SKM-1 (cell line): ENCODE measurements around the gene ARNT2.

Experiments used
- DNase-seq: peaks from one replicate; lab custom pipeline; 2025; ENCODE audit not compliant: unreplicated experiment; lab: John Stamatoyannopoulos, UW

Gene ARNT2

DNA sequence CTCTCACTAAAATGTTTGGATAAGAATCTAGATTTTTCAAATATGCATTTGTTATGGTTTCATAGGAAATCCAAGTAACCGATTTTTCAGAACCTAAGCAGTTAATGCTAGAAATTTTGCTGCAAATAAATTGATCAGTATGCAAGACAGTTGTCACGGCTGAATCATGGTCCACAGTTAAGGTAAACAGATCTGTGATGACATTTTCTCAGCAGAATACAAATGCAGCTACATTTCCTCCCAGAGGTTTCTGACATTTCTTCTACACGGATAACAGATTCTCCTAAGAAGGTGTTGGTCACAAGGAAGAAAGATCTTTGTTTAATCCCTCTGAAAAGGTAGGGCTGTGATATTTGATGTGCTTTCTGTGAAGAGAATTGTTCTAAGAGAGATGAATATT lies 36.9 kb downstream of the ARNT2 start:
- DNase-seq: no peak

GRCh38 chr15:80441714-80442113 lies 37.5 kb downstream of the ARNT2 start:
- no peak for DNase-seq

DNA sequence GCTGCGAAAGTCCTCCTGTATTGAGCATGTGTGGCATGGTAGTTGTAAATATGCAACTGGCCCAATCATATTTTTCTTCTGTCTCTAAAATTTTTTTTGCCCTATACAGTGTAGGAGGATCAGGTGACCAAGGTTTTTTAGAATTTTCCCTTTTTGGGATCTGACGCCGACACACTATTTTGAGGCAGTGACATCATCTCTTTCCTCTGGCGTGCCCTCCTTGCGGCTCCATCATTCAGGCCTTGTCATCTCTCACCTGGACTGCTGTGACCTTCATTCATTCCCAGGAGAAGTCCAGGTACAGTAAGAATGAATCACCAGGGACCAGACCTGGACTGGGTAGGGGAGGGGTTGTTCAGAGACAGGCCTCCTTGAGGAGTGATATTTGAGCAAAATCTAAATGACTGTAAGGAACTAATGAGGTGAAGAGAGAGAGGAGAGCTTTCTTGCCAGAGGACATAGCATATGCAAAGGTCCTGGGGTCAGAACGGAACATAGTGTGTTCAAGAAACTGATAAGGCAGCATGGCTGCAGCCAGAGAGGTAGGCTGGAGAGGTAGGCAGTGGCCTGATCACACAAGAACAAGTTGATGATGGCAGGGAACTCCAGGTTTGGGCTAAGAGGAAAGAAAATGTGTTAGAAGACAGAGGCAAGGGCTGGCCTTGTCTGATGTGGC lies 38.7 kb downstream of the ARNT2 start:
- no peak for DNase-seq

GRCh38 chr15:80444680-80445251 lies 40.6 kb downstream of the ARNT2 start:
- no peak for DNase-seq

GRCh38 chr15:80445300-80446041 lies 41.3 kb downstream of the ARNT2 start:
- DNase-seq: no peak

- no peak for DNase-seq
Measured at GRCh38 chr15:80447077-80447476, 42.9 kb downstream of the ARNT2 start.

DNA sequence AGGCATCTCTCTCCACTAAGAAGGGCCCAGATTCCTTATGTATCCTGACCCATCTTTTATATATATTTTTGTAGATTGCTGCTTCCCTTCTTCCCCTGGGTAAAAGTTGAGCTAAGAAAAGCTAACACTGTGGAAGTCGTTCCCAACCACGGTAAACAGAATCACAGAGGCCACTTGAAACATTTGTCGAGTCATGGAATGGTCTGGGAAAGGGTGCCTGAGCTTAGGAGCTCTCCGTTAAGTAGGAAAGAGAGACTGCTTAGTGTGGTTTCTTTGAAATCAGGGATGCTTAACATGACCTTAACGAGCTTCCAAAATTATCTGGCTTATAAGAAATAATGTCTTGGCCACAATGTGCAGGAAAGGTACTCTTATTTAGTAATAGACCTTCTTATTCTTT lies 45.6 kb downstream of the ARNT2 start:
- DNase-seq: no peak

DNA sequence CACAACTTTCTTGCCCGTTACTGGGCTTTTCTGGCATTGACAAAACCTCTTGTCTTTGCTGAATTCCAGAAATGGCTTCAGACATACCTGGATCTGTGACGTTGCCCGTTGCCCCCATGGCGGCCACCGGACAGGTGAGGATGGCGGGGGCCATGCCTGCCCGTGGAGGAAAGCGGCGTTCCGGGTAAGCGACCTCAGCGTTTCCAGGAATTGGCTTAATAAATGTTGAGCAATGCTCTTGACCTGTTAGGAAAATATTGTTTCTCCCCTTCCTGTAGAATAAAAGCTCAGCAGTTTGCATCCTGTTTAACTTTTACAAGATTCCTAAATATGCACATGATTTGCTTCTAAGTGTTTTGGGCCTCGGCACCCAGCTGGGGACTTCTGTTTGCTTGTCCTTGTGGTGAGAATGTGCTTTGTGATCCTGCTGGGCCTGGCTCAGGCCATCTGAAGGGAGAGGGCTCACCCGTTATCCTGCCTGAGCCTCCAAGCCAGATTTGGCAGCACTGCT lies 46.7 kb downstream of the ARNT2 start:
- DNase-seq: no peak

DNA sequence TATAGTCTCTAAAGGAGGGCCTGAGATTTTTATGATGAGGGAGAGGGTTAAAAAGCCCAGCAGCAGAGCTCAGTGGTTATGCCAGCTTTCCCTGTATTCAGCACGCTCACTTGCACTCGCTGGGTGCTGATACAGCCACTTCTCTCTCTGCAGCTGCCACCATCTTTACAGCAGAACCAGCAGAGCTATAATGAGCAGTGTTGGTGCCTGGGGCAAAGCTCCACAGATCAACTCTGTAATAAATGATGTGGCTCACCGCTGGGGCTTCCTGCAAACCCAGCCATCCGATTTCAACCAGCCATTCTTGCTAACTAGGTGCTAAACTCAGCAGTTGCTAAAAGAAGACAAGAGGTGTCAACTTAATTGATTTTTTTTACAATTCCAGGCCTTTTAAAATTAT lies 48.0 kb downstream of the ARNT2 start:
- no peak for DNase-seq

- DNase-seq: no peak
Measured at GRCh38 chr15:80455051-80455648, 51.0 kb downstream of the ARNT2 start.

GRCh38 chr15:80455668-80456442 lies 51.7 kb downstream of the ARNT2 start:
- DNase-seq: peak; percentile 17

DNA sequence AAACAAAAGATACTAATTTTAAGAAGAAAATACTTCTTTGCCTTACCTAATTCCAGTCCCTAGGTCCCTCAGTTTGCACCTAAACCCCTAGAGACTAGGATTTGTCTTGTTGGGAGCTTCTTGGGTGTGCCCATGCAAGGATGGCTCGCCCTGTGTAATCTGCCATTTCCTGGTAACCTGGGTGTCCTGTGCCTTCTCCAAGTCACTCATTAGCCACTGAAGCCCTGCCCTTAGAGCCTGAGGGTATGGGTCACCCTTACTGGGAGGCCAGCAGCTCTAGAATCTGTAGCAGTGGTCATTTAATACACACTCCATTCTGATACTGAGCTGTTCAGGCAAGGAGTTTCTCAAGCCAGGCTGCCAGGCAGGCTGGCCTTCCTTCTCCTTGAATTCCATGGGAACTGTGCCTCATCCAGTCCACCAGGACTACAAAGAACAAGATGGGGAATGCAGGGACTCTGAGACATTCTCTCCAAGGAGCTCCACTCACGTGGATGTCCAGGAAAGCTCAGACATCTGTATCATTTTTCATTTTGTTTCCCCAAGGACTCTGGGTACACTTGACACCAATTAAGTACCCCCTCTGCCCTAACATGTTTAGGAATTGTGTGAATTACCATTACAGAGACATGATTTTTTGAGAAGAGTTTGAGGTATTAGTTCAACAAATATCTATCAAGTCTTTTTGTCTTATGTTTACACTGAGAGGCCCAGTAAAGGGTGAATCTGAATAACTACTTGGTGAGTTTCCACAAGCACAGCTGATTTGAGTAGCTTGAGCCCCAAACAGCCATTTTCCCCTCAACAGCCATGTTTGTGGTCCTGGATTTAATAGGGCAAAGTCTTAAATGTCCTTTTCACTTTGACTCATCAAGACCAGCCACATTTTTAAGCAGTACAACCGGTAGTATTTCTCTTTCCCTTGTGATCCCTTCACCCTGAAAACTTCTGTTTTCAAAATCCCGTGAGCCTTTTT lies 52.6 kb downstream of the ARNT2 start:
- DNase-seq: no peak

DNA sequence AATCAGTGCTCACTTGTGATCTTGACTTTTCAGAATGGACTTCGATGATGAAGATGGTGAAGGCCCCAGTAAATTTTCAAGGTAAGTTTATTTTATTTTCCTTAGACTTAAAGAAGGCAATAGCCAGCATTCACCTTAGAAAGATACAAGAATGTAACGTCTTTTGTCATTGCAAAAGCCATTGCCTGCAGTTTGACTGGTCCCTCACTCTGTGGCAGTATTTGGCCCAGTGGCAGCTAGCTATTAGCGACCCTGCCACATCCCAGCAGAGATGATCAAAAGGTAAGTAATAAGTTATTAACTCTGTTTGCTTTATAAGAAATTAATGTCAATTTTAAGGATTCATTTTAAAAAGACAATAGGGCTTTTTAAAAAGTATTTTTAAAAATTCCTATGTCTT lies 53.7 kb downstream of the ARNT2 start:
- no peak for DNase-seq

DNA sequence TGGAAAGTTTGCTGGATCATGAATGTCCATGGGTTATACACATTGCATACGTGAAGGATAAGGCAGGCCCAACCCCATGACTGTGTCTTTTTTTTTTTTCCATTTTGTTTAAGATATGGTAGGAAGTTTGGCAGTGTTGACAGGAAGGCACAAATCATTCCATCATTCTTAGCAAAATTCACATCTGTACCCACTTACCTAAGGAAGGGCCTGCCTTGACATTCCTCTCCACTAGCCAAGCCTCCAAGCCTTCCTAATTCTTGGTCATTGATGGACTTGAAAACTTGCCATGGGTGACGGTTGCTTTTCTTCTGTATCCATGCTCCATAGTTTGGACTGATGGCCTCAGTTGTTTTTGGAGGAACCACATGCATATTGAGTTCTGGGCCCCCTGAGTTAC lies 54.4 kb downstream of the ARNT2 start:
- DNase-seq: no peak

DNA sequence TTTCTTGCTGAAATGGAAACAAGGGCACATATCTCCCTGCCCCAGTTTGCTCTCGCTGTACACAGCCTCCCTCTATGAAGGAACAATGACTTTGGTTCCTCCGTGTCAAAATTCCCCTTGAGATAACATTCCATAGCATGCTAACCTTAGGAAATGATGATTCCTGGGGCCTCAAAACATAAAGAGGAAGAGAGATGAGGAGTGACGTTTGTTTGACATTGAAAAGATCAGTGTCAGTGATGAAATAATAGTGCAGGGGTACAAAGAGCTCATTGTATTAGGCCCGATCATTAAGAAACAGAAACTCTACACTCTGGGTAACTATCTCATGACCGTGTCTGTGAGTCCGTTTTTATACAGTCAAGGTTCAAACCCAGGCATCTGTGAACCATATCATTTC lies 55.2 kb downstream of the ARNT2 start:
- DNase-seq: no peak

DNA sequence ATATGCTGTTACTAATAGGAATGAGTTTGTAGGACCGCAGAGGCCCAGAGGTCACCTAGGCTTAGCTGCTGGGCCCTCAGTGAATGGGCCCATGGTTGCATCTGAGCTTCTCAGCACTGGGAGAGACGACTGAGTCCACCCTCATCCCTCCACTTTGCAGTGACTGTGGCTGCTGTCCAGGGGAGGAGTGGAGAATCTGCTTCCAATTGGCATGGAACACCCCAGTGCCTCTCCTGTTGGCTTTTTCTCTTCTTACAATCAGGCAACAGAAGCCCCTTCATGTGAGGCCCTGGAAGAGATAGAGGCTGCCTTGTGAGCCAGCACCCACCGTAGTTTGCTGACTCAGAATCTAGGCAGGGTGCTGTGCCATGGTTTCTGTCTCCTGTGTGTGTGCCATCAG lies 55.6 kb downstream of the ARNT2 start:
- DNase-seq: no peak

GRCh38 chr15:80461356-80462095 lies 57.3 kb downstream of the ARNT2 start:
- DNase-seq: no peak

GRCh38 chr15:80462111-80462510 lies 57.9 kb downstream of the ARNT2 start:
- DNase-seq: no peak

DNA sequence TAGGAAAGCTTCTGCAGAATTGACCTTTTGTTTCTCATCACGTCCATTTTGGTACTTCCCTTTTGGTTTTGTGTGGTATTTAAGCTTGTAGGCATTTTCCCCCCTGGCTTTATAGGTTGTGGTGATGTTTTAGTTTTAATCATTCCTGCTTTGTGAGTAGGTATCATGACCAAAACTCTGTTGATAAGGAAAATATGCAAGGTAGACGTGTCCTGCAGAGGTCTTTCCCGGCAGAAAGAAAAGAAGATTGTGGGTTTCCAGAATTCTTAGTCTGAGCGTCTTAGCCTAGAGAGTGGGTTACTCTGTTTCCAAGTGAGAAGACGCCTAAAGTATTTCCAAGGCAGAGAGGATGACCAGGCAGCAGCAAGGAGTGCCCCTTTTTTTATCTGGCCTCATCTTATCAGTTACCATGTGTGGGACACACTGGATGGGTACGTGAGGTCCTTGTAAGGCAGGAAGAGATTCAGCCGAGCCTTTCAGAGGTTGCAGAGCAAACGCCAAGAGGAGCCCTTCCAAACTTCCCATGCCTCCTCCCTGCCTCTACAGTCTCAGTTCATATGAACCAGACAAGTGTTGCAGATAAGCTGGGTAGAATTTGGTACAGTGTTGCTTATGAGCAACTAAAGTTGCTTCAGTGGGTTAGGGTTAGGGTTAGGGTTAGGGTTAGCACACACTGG lies 58.8 kb downstream of the ARNT2 start:
- no peak for DNase-seq
